ENCODE results near the gene METTL16. TPM values are rescaled to one million over a fixed set of nuclear protein-coding genes. Genes with fewer than 3 reads are reported as not detected.
"Not testable (repeated sequence)": the region's sequence is repeated elsewhere in the genome, so short reads cannot be mapped to it uniquely, and the experiment has no call there.

The METTL16 gene
- total RNA-seq, 6 donors from 2014 or later: 20.3 to 37.2 (median 30.6) TPM

DNA sequence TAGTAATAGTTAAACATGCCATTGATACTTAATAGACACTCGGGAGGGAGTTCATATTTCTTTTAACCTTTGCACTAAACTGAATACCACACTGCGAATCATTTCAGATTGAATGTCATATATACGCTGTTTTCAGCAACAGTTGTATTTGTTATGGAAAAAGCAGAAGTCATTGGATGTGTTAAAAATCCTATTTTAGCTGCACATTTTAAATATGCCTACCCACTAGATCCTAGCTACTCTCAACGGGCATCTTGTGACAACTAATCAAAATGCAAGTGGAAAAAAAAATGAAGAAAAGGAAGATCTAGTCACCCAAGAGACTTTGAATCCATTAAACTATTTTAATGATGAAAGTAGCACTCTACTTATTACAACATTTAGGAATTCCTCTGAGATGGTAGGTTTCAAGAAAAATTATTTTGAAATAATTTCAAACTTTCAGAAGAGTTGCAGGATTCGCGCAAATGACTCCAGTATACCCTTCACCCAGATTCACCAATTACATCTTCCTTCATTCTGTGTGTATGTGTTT lies 59.4 kb downstream of the METTL16 start:
- Histone ChIP-seq H3K36me3 (peaks cover 0 to 19% (median 5%) of the 10 kb centered on the region in 4 donors), H3K4me3 (no peak overlapping the region), H3K4me1 (no peaks in the 10 kb centered on the region), H3K27me3 (no peaks in the 10 kb centered on the region), H3K27ac (no peak overlapping the region), H3K9me3 (no peaks in the 10 kb centered on the region)
- TF ChIP-seq CTCF (IDR thresholded peaks at IDR 0.05) (no peak), EP300 (IDR thresholded peaks at IDR 0.05) (no peak), POLR2AphosphoS5 (IDR thresholded peaks at IDR 0.05) (no peak), POLR2A (IDR thresholded peaks at IDR 0.05) (no peak)
- DNase-seq (no peak), ATAC-seq (ENCODE audit: low FRiP score in 2 of 2) (no peak)
- 81 to 85% methylated on average over 6 of the region's 6 CpGs for WGBS, 2 donors

DNA sequence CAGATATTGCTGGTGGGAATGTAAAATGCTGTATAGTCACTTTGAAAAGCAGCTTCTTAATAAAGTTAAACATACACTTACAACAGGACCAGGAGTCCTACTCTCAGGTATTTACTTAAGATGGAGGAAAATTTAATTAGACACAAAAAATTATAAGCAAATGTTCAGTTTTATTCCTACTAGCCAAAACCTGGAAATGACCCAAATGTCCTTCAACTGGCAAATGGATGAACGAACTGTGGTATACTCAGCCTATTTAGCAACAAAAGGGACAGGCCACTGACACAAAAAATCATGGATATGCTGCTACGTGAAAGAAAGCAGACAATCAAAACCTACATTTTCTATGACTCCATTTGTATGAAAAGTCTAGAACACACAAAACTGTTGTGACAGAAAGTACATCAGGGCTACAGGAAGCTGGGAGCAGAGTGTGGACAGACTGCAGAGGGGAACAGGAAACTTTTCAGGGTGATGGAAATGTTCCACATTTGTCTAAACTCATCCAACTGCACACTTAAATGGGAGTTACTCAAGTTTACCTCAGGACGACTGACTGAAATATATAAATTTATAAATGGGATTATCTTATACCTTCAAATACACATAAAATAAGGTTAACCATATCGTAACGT lies 61.6 kb downstream of the METTL16 start:
- ATAC-seq (ENCODE audit: low FRiP score in 2 of 2) (no peak), DNase-seq (no peak)
- Histone ChIP-seq H3K4me1 (no peaks in the 10 kb centered on the region), H3K27me3 (no peaks in the 10 kb centered on the region), H3K27ac (no peak overlapping the region), H3K9me3 (no peaks in the 10 kb centered on the region), H3K4me3 (no peak overlapping the region), H3K36me3 (peaks cover 0 to 11% (median 3%) of the 10 kb centered on the region in 4 donors)
- TF ChIP-seq CTCF (IDR thresholded peaks at IDR 0.05) (no peak), POLR2AphosphoS5 (IDR thresholded peaks at IDR 0.05) (no peak), POLR2A (IDR thresholded peaks at IDR 0.05) (no peak), EP300 (IDR thresholded peaks at IDR 0.05) (no peak)
- WGBS, 2 donors: 63 to 67% methylated on average over 5 of the region's 5 CpGs

GRCh38 chr17:2449486-2449885 lies 62.2 kb downstream of the METTL16 start:
- Histone ChIP-seq H3K36me3 (peaks cover 0 to 10% (median 3%) of the 10 kb centered on the region in 4 donors), H3K4me3 (no peak overlapping the region), H3K27me3 (no peaks in the 10 kb centered on the region), H3K27ac (no peak overlapping the region), H3K9me3 (no peaks in the 10 kb centered on the region), H3K4me1 (no peaks in the 10 kb centered on the region)
- ATAC-seq (ENCODE audit: low FRiP score in 2 of 2) (no peak), DNase-seq (no peak)
- 92 to 98% methylated on average over 2 of the region's 2 CpGs for WGBS, 2 donors
- TF ChIP-seq POLR2AphosphoS5 (IDR thresholded peaks at IDR 0.05) (no peak), CTCF (IDR thresholded peaks at IDR 0.05) (no peak), POLR2A (IDR thresholded peaks at IDR 0.05) (no peak), EP300 (IDR thresholded peaks at IDR 0.05) (no peak)

GRCh38 chr17:2447479-2447878 lies 64.2 kb downstream of the METTL16 start:
- not testable (repeated sequence) for DNase-seq; H3K9me3 ChIP-seq; H3K4me1 ChIP-seq; H3K27me3 ChIP-seq; H3K36me3 ChIP-seq; ATAC-seq (ENCODE audit: low FRiP score in 2 of 2); H3K4me3 ChIP-seq; H3K27ac ChIP-seq
- WGBS, 2 donors: no CpG with 5 or more reads among the region's 29 CpGs

- DNase-seq: no peak
- 100% methylated on average over 1 of the region's 1 CpG for WGBS, 2 donors
- no peak for ATAC-seq (ENCODE audit: low FRiP score in 2 of 2)
Measured at GRCh38 chr17:2445638-2446037, 66.0 kb downstream of the METTL16 start.

GRCh38 chr17:2444382-2444781 lies 67.3 kb downstream of the METTL16 start:
- ATAC-seq (ENCODE audit: low FRiP score in 2 of 2) (no peak), DNase-seq (no peak)
- Histone ChIP-seq H3K27me3 (no peaks in the 10 kb centered on the region), H3K27ac (no peak overlapping the region), H3K4me3 (no peak overlapping the region), H3K36me3 (peaks cover 0 to 16% (median under 1%) of the 10 kb centered on the region in 4 donors), H3K9me3 (no peaks in the 10 kb centered on the region), H3K4me1 (peaks cover 0 to 5% (median 2%) of the 10 kb centered on the region in 4 donors)
- 97% methylated on average over 8 of the region's 8 CpGs for WGBS, 2 donors
- TF ChIP-seq POLR2AphosphoS5 (IDR thresholded peaks at IDR 0.05) (no peak), POLR2A (IDR thresholded peaks at IDR 0.05) (no peak), EP300 (IDR thresholded peaks at IDR 0.05) (no peak), CTCF (IDR thresholded peaks at IDR 0.05) (no peak)

More at GRCh38 chr17:2445638-2446037, 66.0 kb downstream of the METTL16 start:
- Histone ChIP-seq H3K9me3 (no peaks in the 10 kb centered on the region), H3K4me3 (no peak overlapping the region), H3K36me3 (peaks cover 0 to 6% (median 0%) of the 10 kb centered on the region in 4 donors), H3K27ac (no peak overlapping the region), H3K27me3 (no peaks in the 10 kb centered on the region), H3K4me1 (no peaks in the 10 kb centered on the region)
- TF ChIP-seq POLR2AphosphoS5 (IDR thresholded peaks at IDR 0.05) (no peak), POLR2A (IDR thresholded peaks at IDR 0.05) (no peak)
